GM19351 (cell line): ENCODE measurements around the gene TLL2.

Experiments used
- ATAC-seq: cut with Tn5 transposase; IDR thresholded peaks from one replicate; pipeline ENCODE4 v1.9.1; 2021; ENCODE audit warnings: mild to moderate bottlenecking, moderate library complexity; ENCODE audit not compliant: unreplicated experiment

TLL2 gene

DNA sequence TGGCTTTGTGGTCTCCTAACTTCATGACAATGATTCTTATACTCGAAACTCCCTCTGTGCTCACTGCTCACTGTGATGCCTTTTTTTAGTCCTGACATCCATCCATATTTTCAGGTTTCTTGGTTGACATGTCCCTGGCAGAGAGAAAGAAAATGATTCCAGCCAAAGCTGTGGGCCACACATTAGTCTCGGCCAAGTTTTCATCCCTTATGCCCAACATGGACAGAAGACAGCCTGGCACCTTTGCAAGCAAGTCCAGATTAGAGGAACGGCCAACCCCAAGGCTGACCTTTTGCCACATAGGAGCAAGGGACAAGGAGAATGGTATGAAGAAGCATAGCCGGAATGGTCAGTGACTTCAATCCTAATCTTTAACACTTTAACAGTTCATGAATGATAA lies 146.3 kb downstream of the TLL2 start:
- no peak for ATAC-seq

DNA sequence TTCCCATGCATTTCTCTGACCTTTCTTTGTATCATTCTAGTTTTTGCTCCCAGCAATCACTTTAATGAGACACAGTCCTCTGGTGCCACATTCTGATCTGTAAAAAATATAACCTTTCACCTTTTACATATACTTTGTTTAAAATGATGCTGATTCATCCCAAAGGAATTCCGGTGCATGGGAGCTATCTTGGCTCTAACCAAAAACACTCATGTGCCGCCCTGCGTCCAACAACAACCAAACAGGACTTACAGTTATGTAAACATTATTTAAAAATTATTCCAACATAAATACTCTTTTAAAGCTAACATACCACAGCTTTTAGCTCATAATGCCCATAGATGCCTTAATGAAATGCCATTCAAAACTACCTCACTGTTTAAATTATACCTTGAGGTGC lies 147.2 kb downstream of the TLL2 start:
- no peak for ATAC-seq

DNA sequence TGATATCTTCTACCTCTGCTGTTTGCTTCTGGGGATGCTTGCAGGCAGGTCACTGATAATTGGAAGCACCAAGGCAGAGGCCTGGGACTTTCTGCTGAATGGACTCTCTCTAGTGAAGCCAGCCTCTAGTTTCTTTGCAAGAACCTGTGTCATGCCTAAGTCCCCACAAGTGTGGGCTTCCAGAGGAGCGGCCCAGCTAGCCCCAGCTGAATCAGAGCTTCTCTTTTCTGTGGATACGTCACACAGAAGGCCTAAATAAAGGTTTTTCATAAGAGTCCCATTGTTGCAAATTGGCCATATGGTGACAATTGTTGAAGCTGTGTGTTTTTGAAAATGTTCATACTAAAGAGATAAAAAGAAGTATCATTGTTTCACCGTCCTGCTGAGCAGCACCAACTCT lies 148.2 kb downstream of the TLL2 start:
- ATAC-seq = no peak

DNA sequence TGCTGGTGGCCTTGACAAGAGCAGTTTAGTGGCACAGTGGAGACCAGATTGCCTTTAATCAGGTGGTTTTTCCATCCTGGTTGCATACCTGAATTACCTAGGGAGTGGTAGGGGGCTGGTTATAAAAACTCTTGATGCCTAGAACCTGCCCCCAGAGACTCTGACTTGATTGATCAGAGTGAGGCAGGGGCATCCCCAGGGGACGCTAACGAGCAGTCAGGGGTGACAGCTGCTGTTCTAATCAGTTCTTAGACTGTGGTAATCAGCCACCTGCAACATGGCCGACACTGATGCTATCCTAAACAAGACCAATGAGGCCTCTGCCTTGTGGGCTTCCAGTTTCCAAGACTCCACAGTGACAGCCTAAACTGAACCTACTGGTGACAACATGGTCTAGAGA lies 153.0 kb downstream of the TLL2 start:
- ATAC-seq = no peak

DNA sequence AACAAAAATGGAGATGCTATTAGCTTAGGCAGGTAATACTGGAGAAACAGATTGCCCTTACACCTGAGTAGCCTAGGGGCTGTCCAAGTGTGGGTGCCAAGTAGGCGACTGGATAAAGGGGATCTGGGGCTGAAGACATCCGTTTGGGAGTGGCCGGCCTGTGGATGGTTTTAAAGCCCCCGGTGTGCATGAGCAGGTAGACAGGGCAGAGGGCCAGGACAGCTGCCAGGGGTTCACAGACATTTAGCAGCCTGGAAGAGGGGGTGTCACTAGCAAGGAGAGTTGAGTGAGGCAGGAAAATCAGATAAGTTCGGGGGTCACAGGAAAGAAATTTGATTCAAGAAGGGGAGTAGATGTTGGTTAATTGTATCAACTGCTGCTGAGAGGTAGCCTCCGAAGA lies 153.4 kb downstream of the TLL2 start:
- ATAC-seq = no peak

DNA sequence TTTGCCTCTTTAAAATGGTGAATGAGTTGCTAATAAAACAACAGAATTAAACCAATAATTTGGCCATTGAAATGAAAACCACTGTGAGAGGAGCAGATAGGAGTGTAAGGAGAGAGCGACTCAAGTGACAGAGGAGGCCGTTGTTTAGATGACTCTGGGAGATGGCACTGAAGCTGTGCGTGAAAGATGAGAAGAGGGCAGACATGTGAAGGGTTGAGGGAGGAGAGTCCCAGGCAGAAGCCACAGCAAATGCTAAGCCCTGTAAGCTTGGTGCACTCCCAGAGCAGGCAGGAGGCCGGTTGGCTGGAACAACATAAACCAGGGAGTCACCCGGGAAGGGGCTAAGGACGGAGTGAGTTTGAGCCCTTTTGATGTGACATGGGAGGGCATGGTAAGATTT lies 154.1 kb downstream of the TLL2 start:
- ATAC-seq = no peak

DNA sequence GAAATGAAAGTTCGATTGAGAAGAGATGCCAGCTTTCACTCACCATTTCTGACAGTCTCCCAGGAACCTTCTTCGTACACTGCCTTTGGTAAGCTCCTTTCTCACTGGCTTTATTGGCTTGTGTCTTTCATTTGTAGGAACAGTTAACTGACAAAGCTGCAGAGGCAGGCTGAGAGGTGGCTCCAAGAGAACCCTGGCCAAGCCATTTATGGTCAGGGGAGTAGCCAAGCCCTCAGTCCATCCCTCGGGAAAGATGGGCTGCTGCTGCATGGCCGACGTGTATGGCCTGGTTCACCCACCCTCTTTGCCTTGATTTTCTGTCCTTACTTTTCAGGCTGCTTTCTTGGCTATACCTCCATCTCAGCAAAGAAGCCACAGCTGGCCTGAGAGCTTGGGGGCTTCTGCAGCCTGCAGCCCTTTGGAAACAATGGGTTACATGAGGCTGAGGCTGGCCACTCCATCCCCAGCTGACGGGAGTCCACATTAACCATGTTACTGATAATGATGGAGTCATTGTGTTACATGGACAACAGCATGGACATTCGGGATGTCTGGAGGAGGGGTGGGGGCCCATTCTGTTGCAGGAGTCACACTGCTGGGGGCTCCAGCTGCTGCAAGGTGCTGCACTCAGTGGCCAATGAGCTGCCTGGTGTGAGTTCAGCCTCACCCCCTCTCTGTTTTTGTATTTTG lies 154.7 kb downstream of the TLL2 start, which contains the start of gene OPALIN:
Gene OPALIN, minus strand, starts transcription at position 152 of the 690 bp plus-strand sequence. Its CDS starts 106 bp downstream, at position 46.
- ATAC-seq = no peak

DNA sequence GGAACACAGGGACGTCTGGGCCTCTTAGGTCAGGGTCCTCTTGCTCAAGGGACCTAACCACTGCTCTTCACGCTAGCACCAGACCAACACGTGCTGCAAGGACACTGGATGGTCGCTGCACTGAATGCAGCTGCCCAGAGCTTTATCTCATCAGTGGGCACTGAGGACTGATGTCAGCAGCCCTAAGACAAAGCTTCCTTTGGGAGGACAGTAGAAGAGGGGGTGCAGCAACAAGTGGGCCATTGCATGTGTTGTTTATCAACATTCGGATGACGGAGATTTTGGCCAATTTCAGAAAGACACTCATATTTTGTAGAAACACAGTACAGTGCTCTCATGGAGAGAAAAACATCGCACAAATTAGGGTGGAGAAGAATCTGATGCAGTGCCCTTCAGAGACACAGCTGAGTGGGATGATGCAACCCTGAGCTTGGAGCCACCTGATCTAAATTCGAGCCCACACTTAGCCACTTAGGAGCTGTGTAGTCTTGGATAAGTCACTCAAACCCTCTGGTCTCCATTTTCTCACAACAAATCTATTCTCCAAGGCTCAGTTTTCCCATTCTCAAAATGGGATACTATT lies 156.6 kb downstream of the TLL2 start:
- ATAC-seq = no peak

DNA sequence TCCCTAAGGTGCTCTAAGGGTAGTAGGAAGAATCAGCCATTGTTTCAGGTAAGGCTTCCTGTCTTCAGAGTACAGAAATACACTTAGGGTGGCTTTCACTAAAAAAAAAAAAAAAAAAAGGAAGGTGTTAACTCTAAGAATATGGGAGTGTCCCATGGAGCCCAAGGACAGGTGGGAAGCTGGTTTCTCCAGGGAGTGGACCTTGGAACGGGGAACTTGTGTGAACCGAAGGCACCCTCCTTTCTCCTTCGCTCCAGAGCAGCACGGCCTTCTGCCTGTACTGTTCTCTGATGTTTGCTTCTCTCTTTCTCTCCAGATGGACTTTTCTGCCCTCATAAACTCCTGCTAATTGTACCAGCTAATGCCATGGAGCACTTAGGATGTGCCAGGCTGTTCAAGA lies 161.1 kb downstream of the TLL2 start:
- no peak for ATAC-seq

DNA sequence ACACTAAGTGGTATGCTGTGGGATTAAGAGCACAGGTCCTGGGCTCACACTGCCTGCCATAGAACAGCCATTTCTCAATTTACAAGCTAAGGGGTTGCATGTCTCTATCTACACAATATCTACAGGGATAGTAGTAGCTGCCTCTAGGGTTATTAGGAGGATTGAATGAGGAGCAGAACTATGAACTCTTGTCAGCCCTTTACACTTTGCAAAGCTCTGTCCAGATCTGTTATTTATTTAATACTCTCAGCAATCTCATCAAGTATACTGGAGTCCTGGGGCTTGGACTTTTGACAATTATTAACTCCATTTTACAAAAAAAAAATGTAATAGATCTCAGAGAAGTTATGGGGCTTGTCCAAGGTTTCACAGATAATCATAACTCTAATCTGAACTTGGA lies 161.7 kb downstream of the TLL2 start:
- no peak for ATAC-seq

DNA sequence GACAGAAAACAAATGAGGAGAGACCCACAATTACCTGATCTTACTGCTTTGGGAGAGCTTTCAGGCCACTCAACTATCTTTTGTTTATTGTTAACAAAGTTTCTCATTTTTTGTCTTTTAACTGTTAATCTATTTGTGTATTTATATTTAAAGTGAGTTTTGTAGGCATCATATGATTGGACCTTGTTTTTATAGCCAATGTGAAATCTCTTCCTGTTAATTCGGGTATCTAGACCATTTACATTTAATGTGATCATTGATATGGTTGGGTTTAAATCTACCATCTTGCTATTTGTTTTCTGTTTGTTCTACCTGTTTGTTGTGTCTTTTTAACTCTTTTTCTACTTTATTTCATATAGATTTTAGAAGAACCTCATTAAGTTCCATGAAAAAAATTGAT lies 167.4 kb downstream of the TLL2 start:
- ATAC-seq = no peak

DNA sequence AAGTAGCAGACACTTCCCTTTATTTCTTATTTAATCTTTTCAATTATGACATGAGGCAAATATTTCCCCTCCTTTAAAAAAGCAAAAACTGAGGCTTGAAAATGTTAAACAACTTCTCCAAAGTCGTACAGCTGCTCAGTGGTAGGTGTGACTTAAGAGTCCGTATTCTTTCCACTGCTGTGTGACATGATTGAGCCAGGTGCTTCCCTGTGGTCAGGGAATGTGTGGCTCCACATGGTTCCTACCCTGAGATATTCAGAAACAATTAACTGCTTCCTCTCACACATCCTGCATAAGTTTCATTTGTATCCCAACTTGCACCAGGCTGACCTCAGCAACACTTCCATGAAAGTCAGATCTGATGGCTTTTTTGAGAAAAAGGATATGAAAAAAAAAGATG lies 168.5 kb downstream of the TLL2 start:
- no peak for ATAC-seq

DNA sequence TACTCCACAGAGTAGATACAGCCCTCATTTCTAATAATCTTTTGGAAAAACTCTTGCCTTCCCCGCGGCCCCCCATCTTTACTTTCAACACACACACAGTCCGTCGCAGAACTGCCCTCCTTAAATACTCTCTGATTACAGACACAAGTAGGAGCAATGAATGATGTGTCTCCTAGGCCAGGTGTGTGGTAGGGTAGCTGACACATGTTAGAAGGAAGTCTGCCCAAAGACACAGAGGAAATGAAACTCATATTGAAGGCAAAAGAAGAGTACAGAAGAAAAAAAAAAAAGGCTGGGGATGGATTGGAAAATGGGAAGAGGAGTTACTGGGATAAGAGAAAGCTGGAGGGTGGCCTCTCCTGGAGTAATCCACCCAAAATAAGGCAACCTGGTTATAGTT lies 169.5 kb downstream of the TLL2 start:
- ATAC-seq = no peak

DNA sequence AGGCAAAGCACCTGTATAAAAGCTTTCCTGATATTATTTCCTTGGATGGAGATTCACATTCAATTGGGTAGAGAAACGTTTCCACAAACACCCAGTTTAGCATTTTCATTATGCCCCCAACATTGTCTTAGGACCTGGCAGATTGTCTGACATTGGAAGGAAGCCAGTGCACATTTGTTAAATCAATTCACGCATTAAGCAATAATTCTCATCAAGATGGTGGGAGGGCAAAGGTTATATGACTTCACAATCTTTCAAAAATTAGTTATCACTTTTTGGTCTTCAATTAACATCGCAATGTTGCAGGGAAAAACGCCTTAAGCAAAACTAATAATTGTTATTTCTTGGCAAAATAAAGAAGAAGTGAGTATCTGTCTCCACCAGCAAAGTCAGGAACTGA lies 171.3 kb downstream of the TLL2 start:
- ATAC-seq = no peak

DNA sequence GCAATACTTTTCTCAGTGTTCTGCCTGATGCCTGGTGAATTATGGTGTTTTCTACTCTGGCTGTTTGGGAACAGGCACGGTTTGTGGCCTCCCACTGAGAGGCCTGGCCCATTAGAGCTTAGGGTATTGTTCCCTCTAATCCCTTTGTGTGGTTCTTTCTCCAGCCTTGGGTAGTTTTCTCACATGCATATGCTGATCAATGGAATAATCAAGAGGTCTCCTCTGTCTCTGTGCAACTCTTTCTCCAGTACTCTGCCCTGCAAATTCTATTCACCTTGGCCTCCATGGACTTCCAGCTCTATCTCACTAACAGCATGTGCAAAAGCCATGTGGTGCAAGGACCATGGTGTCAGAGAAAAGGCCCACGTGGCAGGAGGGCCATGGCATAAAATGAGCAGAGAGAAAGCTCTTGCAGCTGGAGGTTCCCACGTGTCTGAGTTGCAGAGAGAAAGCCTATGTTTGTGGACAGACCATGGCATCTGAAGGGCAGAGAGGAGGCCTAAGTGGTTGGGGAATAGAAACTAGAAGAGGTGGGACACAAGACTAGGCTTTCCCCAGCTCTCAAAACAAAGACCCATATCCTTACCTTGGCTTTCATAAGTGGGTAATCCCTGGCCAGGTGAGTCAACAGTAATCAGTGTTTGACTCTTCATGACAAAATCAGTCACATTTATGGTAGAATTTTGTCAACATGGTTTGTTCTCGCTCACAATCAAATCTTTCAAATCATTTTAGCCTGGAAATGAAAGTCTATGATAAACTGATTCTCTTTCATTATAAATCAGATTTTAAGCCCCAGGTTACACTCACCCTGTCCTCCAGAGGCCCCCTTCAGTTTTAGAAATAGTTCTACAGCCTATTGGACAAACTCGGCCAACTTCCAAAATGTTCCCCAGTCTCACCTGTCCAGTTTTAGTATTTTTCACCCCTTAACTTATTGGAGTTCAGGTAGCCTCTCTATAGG lies 172.2 kb downstream of the TLL2 start:
- ATAC-seq = no peak

DNA sequence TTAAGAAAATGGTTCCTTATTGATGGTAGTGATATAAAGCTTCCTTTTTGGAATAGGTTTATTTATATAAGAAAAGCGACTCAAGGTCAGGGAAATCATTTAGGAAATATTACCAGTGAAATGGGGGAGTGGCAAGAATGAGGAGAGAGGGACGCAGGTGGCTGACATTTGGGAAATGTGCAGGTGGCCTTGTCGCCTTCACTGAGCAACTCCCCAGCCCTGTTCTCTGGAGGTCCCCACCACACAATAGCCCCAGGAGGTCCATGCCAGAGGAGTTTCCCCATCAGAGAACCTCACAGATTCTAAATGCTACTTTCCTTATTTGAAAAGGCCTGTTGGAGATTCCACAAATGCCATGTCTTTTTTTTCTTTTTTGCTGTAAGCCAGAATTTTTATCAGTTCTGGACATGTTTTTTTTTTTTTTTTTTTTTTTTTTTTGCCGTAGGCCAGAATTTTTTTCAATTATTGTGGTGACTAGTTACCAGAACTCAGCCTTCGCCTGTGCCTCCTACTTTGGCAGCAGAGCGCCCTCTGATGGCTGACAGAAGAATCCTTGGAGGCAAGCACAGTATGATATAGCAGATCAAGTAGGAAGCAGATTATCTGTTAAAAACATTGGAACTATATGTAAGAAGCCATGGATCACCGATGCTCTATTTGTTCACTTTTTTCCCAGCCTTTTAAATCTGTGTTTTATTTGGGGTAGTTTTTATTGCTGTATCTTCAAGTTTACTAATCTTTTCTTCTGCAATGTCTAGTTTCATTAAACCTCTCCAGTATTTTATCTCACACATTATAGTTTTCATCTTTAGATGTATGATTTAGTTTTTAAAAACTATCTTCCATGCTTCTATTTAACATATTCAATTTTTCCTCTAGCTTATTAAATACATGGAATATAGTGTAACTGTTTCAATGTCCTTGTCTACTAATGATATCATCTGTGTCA lies 173.5 kb downstream of the TLL2 start:
- ATAC-seq = peak; percentile 75

DNA sequence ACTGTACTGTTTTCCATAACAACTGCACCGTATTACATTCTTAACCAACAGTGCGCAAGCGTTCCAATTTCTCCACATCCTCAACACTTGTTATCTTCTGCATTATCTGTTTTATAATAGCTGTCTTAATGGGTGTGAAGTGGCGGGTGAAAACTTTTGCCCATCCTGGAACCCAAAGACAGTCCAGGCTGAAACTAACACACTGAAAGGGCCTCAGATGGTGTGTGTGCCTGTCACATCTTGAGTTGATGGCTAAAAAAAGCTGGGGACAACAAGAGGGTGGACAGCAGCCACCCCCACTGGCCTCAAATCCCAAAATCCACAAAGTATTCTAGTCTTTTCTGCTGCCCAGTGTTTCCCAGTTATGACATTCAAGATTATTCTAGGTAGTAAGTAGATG lies 174.3 kb downstream of the TLL2 start:
- no peak for ATAC-seq

DNA sequence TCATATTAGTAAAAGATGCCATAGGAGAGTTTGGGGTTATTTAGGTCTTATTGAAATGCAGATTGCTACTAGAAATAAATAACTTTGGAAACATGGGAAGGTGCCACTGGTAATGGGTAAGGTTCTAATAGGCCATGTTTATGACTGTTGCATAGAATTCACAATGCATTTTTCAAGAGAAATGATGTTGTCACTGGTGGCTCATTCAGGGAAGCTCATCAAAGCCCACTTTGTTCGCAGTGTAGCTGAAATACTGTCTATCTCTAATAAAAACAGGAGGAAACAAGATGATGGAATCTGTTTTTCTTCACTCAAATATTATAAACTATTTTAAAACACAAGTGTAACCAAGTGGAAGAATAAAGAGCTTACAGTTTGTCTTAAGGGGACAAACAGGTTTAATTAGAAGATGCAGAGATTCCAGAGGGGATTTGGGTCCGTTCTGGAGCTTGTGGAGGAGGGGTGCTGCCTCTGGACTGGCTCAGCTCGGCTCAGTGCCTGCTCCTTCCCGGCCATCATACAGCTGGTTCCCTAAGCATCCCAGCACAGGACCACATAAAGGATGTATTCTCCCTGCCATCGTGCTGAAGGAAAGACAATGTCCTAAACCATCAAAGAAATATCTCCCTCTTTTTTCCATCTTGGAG lies 175.3 kb downstream of the TLL2 start:
- ATAC-seq = no peak

DNA sequence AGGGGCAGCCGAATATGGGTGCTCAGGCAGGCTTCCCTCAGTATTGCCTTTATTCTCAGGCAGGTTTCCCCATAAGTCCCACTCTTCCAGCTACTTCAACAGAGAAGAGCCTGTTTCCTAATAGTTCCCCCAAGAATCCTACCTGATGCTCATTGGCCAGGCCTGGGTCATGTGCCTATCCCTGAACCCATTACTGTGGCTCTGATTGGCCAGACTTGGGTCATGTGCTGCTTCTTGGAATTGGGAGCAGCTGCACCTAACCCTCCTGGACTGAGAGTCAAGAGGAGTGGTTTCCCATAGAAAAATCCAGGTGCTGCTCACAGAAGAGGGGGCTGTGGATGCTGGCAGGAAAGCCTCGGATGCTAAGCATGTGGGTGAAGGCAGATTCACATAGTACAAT lies 176.6 kb downstream of the TLL2 start:
- ATAC-seq = no peak
